Measurements from ENCODE around the gene CGB5.
"Not testable (repeated sequence)": the region's sequence is repeated elsewhere in the genome, so short reads cannot be mapped to it uniquely, and the experiment has no call there.

Gene CGB5

GRCh38 chr19:49057636-49058234 is 14.1 kb downstream of the CGB5 start, which contains the start of gene CGB7:
Gene CGB7 (minus strand): TSS chr19:49057749. CDS start chr19:49055375, 2,374 bp downstream.
- DNase-seq (ENCODE audit: low read depth), result peak; percentile 9

GRCh38 chr19:49058562-49058961 is 14.9 kb downstream of the CGB5 start:
- no peak for DNase-seq (ENCODE audit: low read depth)

GRCh38 chr19:49059053-49059452 is 15.4 kb downstream of the CGB5 start:
- DNase-seq (ENCODE audit: low read depth), result no peak

- no peak for DNase-seq (ENCODE audit: low read depth)
These were observed 17.4 kb downstream of the CGB5 start for GRCh38 chr19:49061000-49061399.

GRCh38 chr19:49061445-49061844 is 17.8 kb downstream of the CGB5 start:
- DNase-seq (ENCODE audit: low read depth), result no peak

GRCh38 chr19:49064029-49064629 is 20.5 kb downstream of the CGB5 start:
- DNase-seq (ENCODE audit: low read depth), result no peak

GRCh38 chr19:49064768-49065611 is 21.3 kb downstream of the CGB5 start, which contains the start of gene NTF4:
Gene NTF4 (minus strand): TSS chr19:49064818. CDS start chr19:49061997, 2,821 bp downstream.
- DNase-seq (ENCODE audit: low read depth), result no peak

- DNase-seq (ENCODE audit: low read depth), result no peak
These were observed 22.4 kb downstream of the CGB5 start for GRCh38 chr19:49065905-49066512.

- DNase-seq (ENCODE audit: low read depth), result no peak
These were observed 23.9 kb downstream of the CGB5 start for GRCh38 chr19:49067554-49067953.

GRCh38 chr19:49069026-49069425 is 25.4 kb downstream of the CGB5 start:
- DNase-seq (ENCODE audit: low read depth), result no peak

GRCh38 chr19:49070416-49070815 is 26.8 kb downstream of the CGB5 start:
- no peak for DNase-seq (ENCODE audit: low read depth)

GRCh38 chr19:49071860-49072547 is 28.4 kb downstream of the CGB5 start:
- no peak for DNase-seq (ENCODE audit: low read depth)

- no peak for DNase-seq (ENCODE audit: low read depth)
These were observed 30.1 kb downstream of the CGB5 start for GRCh38 chr19:49073514-49074378.

GRCh38 chr19:49074869-49075268 is 31.2 kb downstream of the CGB5 start:
- DNase-seq (ENCODE audit: low read depth), result not testable (repeated sequence)

GRCh38 chr19:49080392-49080791 is 36.7 kb downstream of the CGB5 start:
- no peak for DNase-seq (ENCODE audit: low read depth)

- no peak for DNase-seq (ENCODE audit: low read depth)
These were observed 37.6 kb downstream of the CGB5 start for GRCh38 chr19:49081273-49081672.

GRCh38 chr19:49084206-49085019 is 40.8 kb downstream of the CGB5 start:
- no peak for DNase-seq (ENCODE audit: low read depth)

- DNase-seq (ENCODE audit: low read depth), result peak; percentile 95
These were observed 41.6 kb downstream of the CGB5 start, which contains the start of gene SNRNP70 for GRCh38 chr19:49085020-49085867. Gene SNRNP70 (plus strand): TSS chr19:49085451. CDS start chr19:49086415, 964 bp downstream.

GRCh38 chr19:49085868-49086232 is 42.2 kb downstream of the CGB5 start:
- DNase-seq (ENCODE audit: low read depth), result no peak

Measured in stimulated activated CD8-positive, alpha-beta memory T cell treated with anti-CD3 and anti-CD28 coated beads, Interleukin-7, amount 100 ng/mL, for 24 hours (primary cell).